GM12873 (cell line): Measurements from ENCODE around the gene USP54.

Source experiments
- TF ChIP-seq, protein P1 (sequence below): IDR thresholded peaks from 2 replicates; pipeline ENCODE4 v1.5.1; 2012; ENCODE audit warnings: low read depth, mild to moderate bottlenecking, moderate library complexity, low read length, control low read depth; ENCODE audit not compliant: insufficient read depth; ENCODE audit errors: missing control alignments

USP54 gene, protein sequence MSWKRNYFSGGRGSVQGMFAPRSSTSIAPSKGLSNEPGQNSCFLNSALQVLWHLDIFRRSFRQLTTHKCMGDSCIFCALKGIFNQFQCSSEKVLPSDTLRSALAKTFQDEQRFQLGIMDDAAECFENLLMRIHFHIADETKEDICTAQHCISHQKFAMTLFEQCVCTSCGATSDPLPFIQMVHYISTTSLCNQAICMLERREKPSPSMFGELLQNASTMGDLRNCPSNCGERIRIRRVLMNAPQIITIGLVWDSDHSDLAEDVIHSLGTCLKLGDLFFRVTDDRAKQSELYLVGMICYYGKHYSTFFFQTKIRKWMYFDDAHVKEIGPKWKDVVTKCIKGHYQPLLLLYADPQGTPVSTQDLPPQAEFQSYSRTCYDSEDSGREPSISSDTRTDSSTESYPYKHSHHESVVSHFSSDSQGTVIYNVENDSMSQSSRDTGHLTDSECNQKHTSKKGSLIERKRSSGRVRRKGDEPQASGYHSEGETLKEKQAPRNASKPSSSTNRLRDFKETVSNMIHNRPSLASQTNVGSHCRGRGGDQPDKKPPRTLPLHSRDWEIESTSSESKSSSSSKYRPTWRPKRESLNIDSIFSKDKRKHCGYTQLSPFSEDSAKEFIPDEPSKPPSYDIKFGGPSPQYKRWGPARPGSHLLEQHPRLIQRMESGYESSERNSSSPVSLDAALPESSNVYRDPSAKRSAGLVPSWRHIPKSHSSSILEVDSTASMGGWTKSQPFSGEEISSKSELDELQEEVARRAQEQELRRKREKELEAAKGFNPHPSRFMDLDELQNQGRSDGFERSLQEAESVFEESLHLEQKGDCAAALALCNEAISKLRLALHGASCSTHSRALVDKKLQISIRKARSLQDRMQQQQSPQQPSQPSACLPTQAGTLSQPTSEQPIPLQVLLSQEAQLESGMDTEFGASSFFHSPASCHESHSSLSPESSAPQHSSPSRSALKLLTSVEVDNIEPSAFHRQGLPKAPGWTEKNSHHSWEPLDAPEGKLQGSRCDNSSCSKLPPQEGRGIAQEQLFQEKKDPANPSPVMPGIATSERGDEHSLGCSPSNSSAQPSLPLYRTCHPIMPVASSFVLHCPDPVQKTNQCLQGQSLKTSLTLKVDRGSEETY (N-terminal part only)

GRCh38 chr10:73590881-73591799 lies at the start of gene USP54:
Gene USP54, minus strand, starts transcription at chr10:73591342. Its CDS starts 15,684 bp downstream, at chr10:73575658.
- TF ChIP-seq, protein P1, sequence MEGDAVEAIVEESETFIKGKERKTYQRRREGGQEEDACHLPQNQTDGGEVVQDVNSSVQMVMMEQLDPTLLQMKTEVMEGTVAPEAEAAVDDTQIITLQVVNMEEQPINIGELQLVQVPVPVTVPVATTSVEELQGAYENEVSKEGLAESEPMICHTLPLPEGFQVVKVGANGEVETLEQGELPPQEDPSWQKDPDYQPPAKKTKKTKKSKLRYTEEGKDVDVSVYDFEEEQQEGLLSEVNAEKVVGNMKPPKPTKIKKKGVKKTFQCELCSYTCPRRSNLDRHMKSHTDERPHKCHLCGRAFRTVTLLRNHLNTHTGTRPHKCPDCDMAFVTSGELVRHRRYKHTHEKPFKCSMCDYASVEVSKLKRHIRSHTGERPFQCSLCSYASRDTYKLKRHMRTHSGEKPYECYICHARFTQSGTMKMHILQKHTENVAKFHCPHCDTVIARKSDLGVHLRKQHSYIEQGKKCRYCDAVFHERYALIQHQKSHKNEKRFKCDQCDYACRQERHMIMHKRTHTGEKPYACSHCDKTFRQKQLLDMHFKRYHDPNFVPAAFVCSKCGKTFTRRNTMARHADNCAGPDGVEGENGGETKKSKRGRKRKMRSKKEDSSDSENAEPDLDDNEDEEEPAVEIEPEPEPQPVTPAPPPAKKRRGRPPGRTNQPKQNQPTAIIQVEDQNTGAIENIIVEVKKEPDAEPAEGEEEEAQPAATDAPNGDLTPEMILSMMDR: no peak

DNA sequence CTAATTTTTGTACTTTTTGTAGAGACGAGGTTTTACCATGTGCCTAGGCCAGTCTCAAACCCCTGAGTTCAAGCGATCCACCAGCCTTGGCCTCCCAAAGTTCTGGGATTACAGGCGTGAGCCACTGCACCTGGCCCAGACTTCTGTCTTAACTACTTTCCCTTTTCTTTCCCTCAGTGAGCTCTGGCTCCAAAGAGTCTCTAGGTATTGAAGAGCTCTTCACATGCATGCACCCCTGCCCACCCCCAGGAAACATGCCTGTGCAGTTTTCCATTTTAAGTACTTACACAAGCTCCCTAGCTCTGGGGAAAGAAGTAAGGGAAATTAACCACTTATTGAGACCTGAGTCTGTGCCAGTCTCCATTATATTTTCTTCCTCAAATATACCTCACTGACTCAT lies 48.1 kb upstream of the USP54 start:
- TF ChIP-seq, protein P1: no peak

DNA sequence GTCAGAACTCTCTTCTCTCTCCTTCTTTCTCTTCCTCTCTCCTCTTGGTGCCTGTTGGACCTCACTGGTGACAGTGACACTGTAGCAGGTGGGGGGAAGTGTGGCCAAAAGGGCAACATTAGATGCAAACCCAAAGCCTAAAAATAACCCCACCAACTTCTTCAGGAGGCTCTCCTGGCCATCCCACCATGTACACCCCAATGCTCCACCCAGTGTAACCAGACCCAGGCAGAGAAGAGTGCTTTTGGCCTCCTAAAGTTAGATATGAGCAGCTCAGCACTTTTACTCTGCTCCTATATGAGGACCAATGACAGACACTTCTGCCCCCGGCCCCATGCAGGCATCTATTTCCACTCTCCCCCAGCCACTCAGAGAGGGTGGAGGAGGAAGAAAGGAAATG lies 44.6 kb upstream of the USP54 start:
- TF ChIP-seq, protein P1: no peak

GRCh38 chr10:73634421-73634820 lies 43.3 kb upstream of the USP54 start:
- TF ChIP-seq, protein P1: no peak

GRCh38 chr10:73629165-73629564 lies 38.0 kb upstream of the USP54 start:
- TF ChIP-seq, protein P1: no peak

- TF ChIP-seq, protein P1: no peak
Observed at GRCh38 chr10:73628405-73628804, 37.3 kb upstream of the USP54 start.
